Endothelial cell (in vitro differentiated cells): ENCODE data around the gene ADORA1. TPM values are rescaled to one million over a fixed set of nuclear protein-coding genes. Genes with fewer than 3 reads are reported as not detected.

ENCODE experiments used
- DNase-seq: peaks from one replicate; pipeline ENCODE4 v3.0.0; 2021; ENCODE audit warnings: low spot score
- H3K27ac Mint-ChIP-seq: one replicate; pipeline ENCODE4 v1.8.0; 2021; ENCODE audit warnings: mixed read lengths, inconsistent platforms; ENCODE audit not compliant: unreplicated experiment
- H3K27me3 Mint-ChIP-seq: one replicate; pipeline ENCODE4 v1.8.0; 2021; ENCODE audit warnings: mild to moderate bottlenecking, moderate library complexity, mixed read lengths, inconsistent platforms; ENCODE audit not compliant: unreplicated experiment
- H3K36me3 Mint-ChIP-seq: one replicate; pipeline ENCODE4 v1.8.0; 2021; ENCODE audit warnings: mild to moderate bottlenecking, low read depth, mixed read lengths, inconsistent platforms; ENCODE audit not compliant: unreplicated experiment
- H3K4me1 Mint-ChIP-seq: one replicate; pipeline ENCODE4 v1.8.0; 2021; ENCODE audit warnings: mild to moderate bottlenecking, mixed read lengths, inconsistent platforms; ENCODE audit not compliant: unreplicated experiment
- H3K4me3 Mint-ChIP-seq: one replicate; pipeline ENCODE4 v1.8.0; 2021; ENCODE audit warnings: mild to moderate bottlenecking, mixed read lengths, inconsistent platforms; ENCODE audit not compliant: unreplicated experiment
- H3K9me3 Mint-ChIP-seq: one replicate; pipeline ENCODE4 v1.8.0; 2021; ENCODE audit warnings: mixed read lengths, inconsistent platforms; ENCODE audit not compliant: unreplicated experiment
- total RNA-seq: library from RNA; stranded (reverse); fragmentation: NEBNext Ultra II Directional; extraction: Animal tissue kit (Norgen Biotek cat#: 25700); gene quantifications from one replicate; pipeline ENCODE4 v1.2.1, GENCODE V29; 2021; ENCODE audit not compliant: unreplicated experiment
- TF ChIP-seq, protein P1 (sequence below): fragments of 200-600 bp; sonication (generic); IDR thresholded peaks from one replicate; pipeline ENCODE4 v1.5.0; 2021; ENCODE audit warnings: antibody characterized with exemption; ENCODE audit not compliant: unreplicated experiment

The ADORA1 gene
- total RNA-seq, 1 donor from 2014 or later, result 16.3 TPM

DNA sequence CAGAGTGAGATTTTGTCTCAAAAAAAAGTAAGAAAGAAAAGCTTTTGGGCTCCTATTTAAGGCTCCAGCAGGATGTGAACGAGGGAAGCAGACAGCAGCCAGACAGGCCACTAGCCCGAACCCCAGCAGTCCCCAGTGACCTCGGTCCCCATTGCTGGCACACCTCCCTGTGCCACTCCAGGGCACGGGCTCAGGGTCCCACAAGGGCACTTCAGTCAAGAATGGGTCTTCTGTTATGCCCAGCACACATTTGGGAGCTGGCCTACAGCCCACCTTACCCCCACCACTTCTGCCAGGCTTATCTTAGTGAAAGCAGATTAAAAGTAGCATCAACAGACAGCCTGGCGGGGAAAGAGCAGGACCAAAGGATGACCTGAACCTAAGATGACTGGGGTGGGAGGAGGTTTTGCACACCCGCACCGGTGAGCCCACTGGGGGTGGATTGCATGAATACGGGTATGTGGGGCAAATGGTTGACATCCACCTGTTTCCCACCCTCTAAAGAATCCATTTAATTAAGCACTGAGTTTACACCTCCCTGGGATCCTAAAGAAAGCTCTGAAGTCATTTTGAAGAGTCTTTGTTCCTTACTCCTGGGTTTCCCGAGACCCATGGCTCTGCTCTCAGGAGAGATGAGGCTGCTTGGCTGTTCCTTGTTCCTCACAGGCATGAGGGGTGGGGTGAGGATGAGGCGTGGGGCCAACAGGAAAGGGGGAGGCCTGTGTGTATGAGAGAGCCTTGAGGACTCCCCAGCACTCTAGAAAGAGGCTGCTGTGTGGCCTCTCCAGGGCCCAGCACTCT lies 54.3 kb downstream of the ADORA1 start:
- H3K9me3 Mint-ChIP-seq, result no peaks in the 10 kb centered on the region
- peaks cover 9% of the 10 kb centered on the region for H3K27me3 Mint-ChIP-seq
- H3K36me3 Mint-ChIP-seq, result no peaks in the 10 kb centered on the region
- no peak overlapping the region for H3K4me3 Mint-ChIP-seq
- TF ChIP-seq, protein P1, sequence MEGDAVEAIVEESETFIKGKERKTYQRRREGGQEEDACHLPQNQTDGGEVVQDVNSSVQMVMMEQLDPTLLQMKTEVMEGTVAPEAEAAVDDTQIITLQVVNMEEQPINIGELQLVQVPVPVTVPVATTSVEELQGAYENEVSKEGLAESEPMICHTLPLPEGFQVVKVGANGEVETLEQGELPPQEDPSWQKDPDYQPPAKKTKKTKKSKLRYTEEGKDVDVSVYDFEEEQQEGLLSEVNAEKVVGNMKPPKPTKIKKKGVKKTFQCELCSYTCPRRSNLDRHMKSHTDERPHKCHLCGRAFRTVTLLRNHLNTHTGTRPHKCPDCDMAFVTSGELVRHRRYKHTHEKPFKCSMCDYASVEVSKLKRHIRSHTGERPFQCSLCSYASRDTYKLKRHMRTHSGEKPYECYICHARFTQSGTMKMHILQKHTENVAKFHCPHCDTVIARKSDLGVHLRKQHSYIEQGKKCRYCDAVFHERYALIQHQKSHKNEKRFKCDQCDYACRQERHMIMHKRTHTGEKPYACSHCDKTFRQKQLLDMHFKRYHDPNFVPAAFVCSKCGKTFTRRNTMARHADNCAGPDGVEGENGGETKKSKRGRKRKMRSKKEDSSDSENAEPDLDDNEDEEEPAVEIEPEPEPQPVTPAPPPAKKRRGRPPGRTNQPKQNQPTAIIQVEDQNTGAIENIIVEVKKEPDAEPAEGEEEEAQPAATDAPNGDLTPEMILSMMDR, result no peak
- H3K27ac Mint-ChIP-seq, result no peak overlapping the region
- H3K4me1 Mint-ChIP-seq, result peaks cover 21% of the 10 kb centered on the region
- DNase-seq, result no peak

DNA sequence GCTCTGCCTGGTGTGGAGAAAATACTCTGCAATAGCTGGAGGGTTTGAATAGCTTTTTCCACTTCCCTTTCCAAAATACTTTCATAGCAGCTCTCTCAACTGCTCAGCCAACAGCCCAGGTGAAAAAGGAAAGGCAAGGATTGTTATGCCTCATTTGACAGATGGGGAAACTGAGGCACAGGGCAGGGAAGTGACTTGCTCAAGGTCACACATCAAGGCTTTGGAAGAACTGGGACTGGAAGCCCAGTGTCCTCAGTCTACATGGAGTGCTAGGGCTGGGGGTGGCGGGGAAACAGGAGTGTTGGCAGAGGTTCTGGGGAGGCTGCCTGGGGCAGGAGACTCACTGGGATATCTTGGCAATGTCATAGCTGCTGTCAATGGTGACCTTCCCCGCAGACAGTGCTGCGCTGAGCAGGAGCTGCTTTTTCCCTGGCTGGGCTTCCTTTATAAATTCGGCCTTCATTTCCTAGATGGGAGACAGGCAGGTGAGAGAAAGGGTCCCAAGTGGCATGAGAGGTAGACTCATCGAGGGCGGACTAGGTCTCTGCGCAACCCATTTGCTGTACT lies 54.9 kb downstream of the ADORA1 start:
- DNase-seq, result no peak
- Mint-ChIP-seq H3K9me3 (no peaks in the 10 kb centered on the region), H3K4me1 (peaks cover 21% of the 10 kb centered on the region), H3K4me3 (no peak overlapping the region), H3K27ac (no peak overlapping the region), H3K27me3 (peaks cover 12% of the 10 kb centered on the region), H3K36me3 (no peaks in the 10 kb centered on the region)
- TF ChIP-seq, protein P1, result no peak

DNA sequence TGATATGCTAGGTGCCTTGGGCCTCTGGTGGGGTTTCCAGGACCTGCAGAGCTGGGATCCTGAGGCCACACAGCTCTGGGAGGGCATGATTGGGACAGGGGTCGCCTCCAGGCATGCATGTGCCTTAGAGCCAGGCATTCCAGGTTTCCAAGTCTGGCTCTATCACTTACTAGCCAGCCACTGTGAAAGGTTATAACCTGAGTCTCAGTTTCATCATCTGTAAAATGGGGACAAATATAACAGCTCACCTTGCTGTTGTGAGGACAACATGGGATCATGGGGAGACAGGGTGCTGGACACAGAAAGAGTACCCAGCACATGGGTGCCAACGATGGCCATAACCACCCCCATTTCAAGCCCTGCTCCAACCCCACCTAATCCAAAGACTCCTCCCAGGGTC lies 56.3 kb downstream of the ADORA1 start:
- Mint-ChIP-seq H3K27ac (no peak overlapping the region), H3K36me3 (no peaks in the 10 kb centered on the region), H3K9me3 (no peaks in the 10 kb centered on the region), H3K4me3 (no peak overlapping the region), H3K27me3 (peaks cover 17% of the 10 kb centered on the region), H3K4me1 (peaks cover 11% of the 10 kb centered on the region)
- no peak for DNase-seq
- TF ChIP-seq, protein P1, result no peak

DNA sequence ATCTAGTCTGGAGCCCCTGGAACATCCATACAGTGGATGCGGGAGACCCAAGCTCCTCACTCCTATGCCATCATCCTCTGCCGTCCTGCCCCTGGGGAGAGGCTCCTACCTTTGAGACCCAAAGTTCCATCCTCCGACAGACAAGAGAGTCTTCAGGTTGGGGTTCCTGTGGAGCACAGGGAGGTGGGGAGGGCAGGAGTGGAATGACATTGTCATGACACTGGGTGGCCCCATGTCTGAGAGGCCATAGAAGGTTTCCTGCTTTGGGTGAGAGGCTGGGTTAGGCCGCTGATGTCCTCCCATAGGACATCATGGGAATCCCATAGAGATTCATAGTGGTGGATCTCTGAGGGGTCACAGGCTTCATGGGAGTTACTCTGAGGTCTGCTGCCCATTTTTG lies 56.9 kb downstream of the ADORA1 start:
- Mint-ChIP-seq H3K9me3 (no peaks in the 10 kb centered on the region), H3K27me3 (peaks cover 17% of the 10 kb centered on the region), H3K27ac (no peak overlapping the region), H3K4me1 (peaks cover 11% of the 10 kb centered on the region), H3K36me3 (no peaks in the 10 kb centered on the region), H3K4me3 (no peak overlapping the region)
- TF ChIP-seq, protein P1, result no peak
- DNase-seq, result no peak

DNA sequence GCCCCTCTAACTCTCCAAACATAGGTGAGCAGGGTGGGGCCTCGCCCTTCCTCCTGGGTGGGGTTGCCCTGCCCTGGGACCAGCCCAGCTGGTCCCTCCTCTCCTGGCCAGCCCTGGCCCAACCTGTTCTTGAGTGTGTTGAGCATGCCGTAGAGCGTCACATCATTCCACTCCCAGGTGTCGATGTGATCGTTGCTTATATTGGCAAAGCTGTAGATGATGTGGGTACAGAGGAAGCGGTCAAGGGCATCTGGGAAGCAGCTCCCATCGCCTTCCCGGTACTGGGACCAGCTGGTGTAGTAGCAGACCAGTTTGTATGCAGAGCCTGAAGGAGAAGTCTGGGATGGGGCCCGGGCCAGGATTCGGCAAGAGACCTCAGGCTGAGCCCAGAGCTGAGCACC lies 57.5 kb downstream of the ADORA1 start:
- H3K27me3 Mint-ChIP-seq, result peaks cover 17% of the 10 kb centered on the region
- no peak overlapping the region for H3K27ac Mint-ChIP-seq
- H3K4me3 Mint-ChIP-seq, result no peak overlapping the region

More for the DNA sequence above, 57.5 kb downstream of the ADORA1 start:
- no peak for DNase-seq
- Mint-ChIP-seq H3K36me3 (no peaks in the 10 kb centered on the region), H3K4me1 (peaks cover 11% of the 10 kb centered on the region), H3K9me3 (no peaks in the 10 kb centered on the region)
- TF ChIP-seq, protein P1, result no peak
